SKM-1 treated with dmso at 0.1 percent for 144 hours (cell line): ENCODE results near the gene CD3E.
"Not testable (repeated sequence)": the region's sequence is repeated elsewhere in the genome, so short reads cannot be mapped to it uniquely, and the experiment has no call there.

Experiments
- DNase-seq: peaks from one replicate; lab custom pipeline; 2025; ENCODE audit not compliant: unreplicated experiment; lab: John Stamatoyannopoulos, UW

CD3E gene

GRCh38 chr11:118290923-118291322 lies 13.6 kb upstream of the CD3E start:
- peak; percentile 26 for DNase-seq

- DNase-seq = peak; percentile 7
Measured at GRCh38 chr11:118291477-118292135, 12.9 kb upstream of the CD3E start.

- no peak for DNase-seq
Measured at GRCh38 chr11:118294053-118294452, 10.5 kb upstream of the CD3E start.

GRCh38 chr11:118295199-118295598 lies 9.3 kb upstream of the CD3E start:
- no peak for DNase-seq

GRCh38 chr11:118295815-118296454 lies 8.6 kb upstream of the CD3E start:
- DNase-seq = peak; percentile 24

- DNase-seq = no peak
Measured at GRCh38 chr11:118301600-118302195, 2.8 kb upstream of the CD3E start.

GRCh38 chr11:118304227-118304567 lies 333 bp upstream of the CD3E start:
- no peak for DNase-seq

GRCh38 chr11:118305726-118306125 lies 1.2 kb downstream of the CD3E start:
- no peak for DNase-seq

- no peak for DNase-seq
Measured at GRCh38 chr11:118306556-118306955, 2.0 kb downstream of the CD3E start.

GRCh38 chr11:118308995-118309528 lies 4.5 kb downstream of the CD3E start:
- DNase-seq = not testable (repeated sequence)

- no peak for DNase-seq
Measured at GRCh38 chr11:118310271-118310670, 5.7 kb downstream of the CD3E start.

GRCh38 chr11:118310781-118311485 lies 6.4 kb downstream of the CD3E start:
- no peak for DNase-seq

- DNase-seq = no peak
Measured at GRCh38 chr11:118311518-118311917, 7.0 kb downstream of the CD3E start.

- no peak for DNase-seq
Measured at GRCh38 chr11:118312328-118312727, 7.8 kb downstream of the CD3E start.

GRCh38 chr11:118313242-118313641 lies 8.7 kb downstream of the CD3E start:
- no peak for DNase-seq

- no peak for DNase-seq
Measured at GRCh38 chr11:118314988-118315411, 10.5 kb downstream of the CD3E start.

GRCh38 chr11:118318124-118318523 lies 13.6 kb downstream of the CD3E start:
- DNase-seq = no peak

GRCh38 chr11:118318581-118319336 lies 14.2 kb downstream of the CD3E start:
- DNase-seq = peak; percentile 13

- DNase-seq = peak; percentile 97
Measured at GRCh38 chr11:118319337-118319707, 14.8 kb downstream of the CD3E start.

- no peak for DNase-seq
Measured at GRCh38 chr11:118320515-118320914, 16.0 kb downstream of the CD3E start.
